H9 (cell line): ENCODE data around the gene CHD6. TPM values are rescaled to one million over a fixed set of nuclear protein-coding genes. Genes with fewer than 3 reads are reported as not detected.

ENCODE experiments used
- DNase-seq: peaks from one replicate; pipeline ENCODE4 v3.0.0-alpha.2; 2017
- H2AFZ ChIP-seq: one replicate; pipeline ENCODE4 v1.6.1; 2013; ENCODE audit warnings: mild to moderate bottlenecking, low read length, control low read depth, moderate library complexity
- H2AK5ac ChIP-seq: 2 replicates; pipeline ENCODE4 v1.6.1; 2013; ENCODE audit warnings: low read length, control low read depth, mixed read lengths; ENCODE audit not compliant: insufficient read length
- H2BK120ac ChIP-seq: one replicate; pipeline ENCODE4 v1.6.1; 2013; ENCODE audit warnings: low read depth, mild to moderate bottlenecking, low read length, control low read depth, inconsistent platforms; ENCODE audit not compliant: poor library complexity, severe bottlenecking
- H2BK12ac ChIP-seq: 2 replicates; pipeline ENCODE4 v1.6.1; 2013; ENCODE audit warnings: low read length, control low read depth, mixed read lengths, low read depth; ENCODE audit not compliant: insufficient read length
- H2BK15ac ChIP-seq: 2 replicates; pipeline ENCODE4 v1.6.1; 2013; ENCODE audit warnings: low read depth, low read length, control low read depth
- H2BK20ac ChIP-seq: one replicate; pipeline ENCODE4 v1.6.1; 2013; ENCODE audit warnings: low read depth, mild to moderate bottlenecking, low read length, control low read depth, inconsistent platforms; ENCODE audit not compliant: poor library complexity, severe bottlenecking
- H2BK5ac ChIP-seq: 2 replicates; pipeline ENCODE4 v1.6.1; 2013; ENCODE audit warnings: low read length, control low read depth, mixed read lengths; ENCODE audit not compliant: insufficient read length
- H3K14ac ChIP-seq: 2 replicates; pipeline ENCODE4 v1.6.1; 2013; ENCODE audit warnings: low read length, control low read depth; ENCODE audit not compliant: insufficient read depth
- H3K18ac ChIP-seq: 2 replicates; pipeline ENCODE4 v1.6.1; 2013; ENCODE audit warnings: low read depth, mild to moderate bottlenecking, mixed read lengths, low read length, control low read depth; ENCODE audit not compliant: insufficient read length
- H3K23ac ChIP-seq: 2 replicates; pipeline ENCODE4 v1.6.1; 2013; ENCODE audit warnings: low read length, control low read depth, mixed read lengths, low read depth; ENCODE audit not compliant: insufficient read length
- H3K23me2 ChIP-seq: 2 replicates; pipeline ENCODE4 v1.6.1; 2013; ENCODE audit warnings: low read depth, mild to moderate bottlenecking, mixed read lengths, low read length, control low read depth; ENCODE audit not compliant: insufficient read length, poor library complexity, severe bottlenecking
- H3K27ac ChIP-seq: 2 replicates; pipeline ENCODE4 v1.5.1; 2013; ENCODE audit warnings: low read length, control low read depth, mixed read lengths, low read depth; ENCODE audit not compliant: insufficient read length
- H3K27me3 ChIP-seq: 2 replicates; pipeline ENCODE4 v1.6.1; 2013; ENCODE audit warnings: low read length, control low read depth, inconsistent platforms; ENCODE audit not compliant: insufficient read depth
- H3K4ac ChIP-seq: 2 replicates; pipeline ENCODE4 v1.6.1; 2013; ENCODE audit warnings: low read depth, mild to moderate bottlenecking, control low read depth, inconsistent platforms, low read length, moderate library complexity
- H3K4me1 ChIP-seq: 2 replicates; pipeline ENCODE4 v1.6.1; 2013; ENCODE audit warnings: low read length, control low read depth, inconsistent platforms; ENCODE audit not compliant: insufficient read depth
- H3K4me2 ChIP-seq: 2 replicates; pipeline ENCODE4 v1.6.1; 2013; ENCODE audit warnings: low read length, control low read depth, mixed read lengths; ENCODE audit not compliant: insufficient read length, insufficient read depth
- H3K56ac ChIP-seq: 2 replicates; pipeline ENCODE4 v1.6.1; 2013; ENCODE audit warnings: low read depth, mild to moderate bottlenecking, mixed read lengths, low read length, control low read depth; ENCODE audit not compliant: insufficient read length
- H3K79me1 ChIP-seq: 2 replicates; pipeline ENCODE4 v1.6.1; 2013; ENCODE audit warnings: low read depth, mild to moderate bottlenecking, moderate library complexity, low read length, control low read depth, inconsistent platforms; ENCODE audit not compliant: insufficient read depth, poor library complexity, severe bottlenecking
- H3K79me2 ChIP-seq: 2 replicates; pipeline ENCODE4 v1.6.1; 2013; ENCODE audit warnings: low read length, control low read depth, inconsistent platforms; ENCODE audit not compliant: insufficient read depth
- H3K9ac ChIP-seq: 2 replicates; pipeline ENCODE4 v1.6.1; 2013; ENCODE audit warnings: low read length, control low read depth, mixed read lengths; ENCODE audit not compliant: insufficient read length; ENCODE audit errors: extremely low read depth
- H3K9me3 ChIP-seq: one replicate; pipeline ENCODE4 v1.6.1; 2013; ENCODE audit warnings: low read depth, low read length, inconsistent platforms; ENCODE audit not compliant: control insufficient read depth
- H3T11ph ChIP-seq: one replicate; pipeline ENCODE4 v1.6.1; 2013; ENCODE audit warnings: mild to moderate bottlenecking, low read length, control low read depth, inconsistent platforms
- H4K20me1 ChIP-seq: one replicate; pipeline ENCODE4 v1.6.1; 2013; ENCODE audit not compliant: control insufficient read depth, insufficient read length, insufficient read depth
- H4K5ac ChIP-seq: 2 replicates; pipeline ENCODE4 v1.6.1; 2013; ENCODE audit warnings: low read depth, mild to moderate bottlenecking, mixed read lengths, low read length, control low read depth; ENCODE audit not compliant: insufficient read length
- H4K8ac ChIP-seq: replicated peaks from 2 replicates; pipeline ENCODE4 v1.6.1; 2013; ENCODE audit warnings: low read length, control low read depth, mixed read lengths, low read depth; ENCODE audit not compliant: insufficient read length
- H4K91ac ChIP-seq: 2 replicates; pipeline ENCODE4 v1.6.1; 2013; ENCODE audit warnings: low read depth, mild to moderate bottlenecking, moderate library complexity, mixed read lengths, low read length, control low read depth; ENCODE audit not compliant: insufficient read length
- H3K27ac Mint-ChIP-seq, 3 experiments: 2 replicates in 2 of 3; 3 replicates in 1 of 3; pipeline ENCODE4 v1.8.0; 2020 to 2021; ENCODE audit warnings: mixed read lengths in 3 of 3, mild to moderate bottlenecking in 1 of 3, moderate library complexity in 1 of 3
- H3K27me3 Mint-ChIP-seq: 2 replicates; pipeline ENCODE4 v1.8.0; 2021; ENCODE audit warnings: low read depth, mild to moderate bottlenecking, moderate library complexity, mixed read lengths
- H3K36me3 Mint-ChIP-seq, 3 experiments: 2 replicates in 2 of 3; 3 replicates in 1 of 3; pipeline ENCODE4 v1.8.0; 2020 to 2021; ENCODE audit warnings: low read depth in 3 of 3, mixed read lengths in 3 of 3; ENCODE audit not compliant: insufficient read depth in 1 of 3
- H3K4me1 Mint-ChIP-seq, 2 experiments: 2 replicates each; pipeline ENCODE4 v1.8.0; 2020; ENCODE audit warnings: mixed read lengths in 2 of 2
- H3K4me3 Mint-ChIP-seq, 2 experiments: 2 replicates in 1 of 2; 3 replicates in 1 of 2; pipeline ENCODE4 v1.8.0; 2020 to 2021; ENCODE audit warnings: mild to moderate bottlenecking in 2 of 2, mixed read lengths in 2 of 2, moderate library complexity in 1 of 2
- H3K9me3 Mint-ChIP-seq, 2 experiments: 2 replicates in 1 of 2; 3 replicates in 1 of 2; pipeline ENCODE4 v1.8.0; 2020; ENCODE audit warnings: mild to moderate bottlenecking in 2 of 2, mixed read lengths in 2 of 2, moderate library complexity in 1 of 2
- WGBS: extraction: QIAGEN DNeasy Blood & Tissue Kit; methylation state at CpG from one replicate; pipeline ENCODE4 v1.1.7; 2013; ENCODE audit warnings: missing lambda C conversion rate, low lambda C conversion rate, mixed read lengths; ENCODE audit not compliant: insufficient read length; ENCODE audit errors: extremely low coverage; 5-methylcytosine and 5-hydroxymethylcytosine counted together
- total RNA-seq: library from RNA; stranded (reverse); gene quantifications from 2 replicates; pipeline ENCODE4 v1.2.1, GENCODE V29; 2021
- TF ChIP-seq, protein P1 (sequence below): fragments of 200-600 bp; sonication (generic); conservative IDR thresholded peaks from 3 replicates; pipeline ENCODE4 v1.8.0; 2021; ENCODE audit warnings: antibody characterized with exemption, mild to moderate bottlenecking

The CHD6 gene
- total RNA-seq, 1 experiment from 2014 or later, result 51.5 TPM

DNA sequence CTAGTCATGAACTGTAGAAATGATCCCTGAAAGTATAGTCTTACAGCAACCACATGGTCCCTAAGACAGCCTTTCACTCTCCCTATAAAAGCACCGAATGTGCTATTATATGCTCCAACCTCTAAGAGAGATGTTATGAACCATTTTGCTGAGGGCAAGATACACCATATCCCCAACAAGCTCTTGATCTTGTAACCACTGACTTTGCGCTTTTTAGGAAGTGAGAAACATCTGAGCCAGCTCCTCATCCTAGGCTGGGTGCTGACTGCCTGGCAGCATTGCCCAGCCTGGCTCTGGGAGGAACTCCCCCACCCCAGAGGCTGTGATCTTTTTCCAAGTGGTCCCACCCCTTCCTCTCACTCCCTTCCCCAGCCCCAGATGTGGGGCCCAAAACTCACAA, 248.5 kb downstream of the CHD6 start:
- no CpG with 5 or more reads among the region's 2 CpGs for WGBS

More for the DNA sequence above, 248.5 kb downstream of the CHD6 start:
- no peak overlapping the region for H4K91ac ChIP-seq
- H2BK20ac ChIP-seq, result no peak overlapping the region
- no peak overlapping the region for H2BK5ac ChIP-seq
- H2BK15ac ChIP-seq, result no peak overlapping the region
- no peak overlapping the region for H3K18ac ChIP-seq
- no peak overlapping the region for H4K8ac ChIP-seq
- H3K56ac ChIP-seq, result no peak overlapping the region
- no peak overlapping the region for H4K5ac ChIP-seq
- no peaks in the 10 kb centered on the region for H3K79me2 ChIP-seq
- H3K4me2 ChIP-seq, result no peak overlapping the region
- H3K23ac ChIP-seq, result no peak overlapping the region
- H3K27me3 ChIP-seq, result peaks cover 19% of the 10 kb centered on the region
- peaks cover 11 to 17% of the 10 kb centered on the region in 2 experiments for H3K4me1 Mint-ChIP-seq
- peaks cover 7 to 16% of the 10 kb centered on the region in 2 experiments for H3K9me3 Mint-ChIP-seq
- no peak overlapping the region for H3T11ph ChIP-seq
- H3K36me3 Mint-ChIP-seq, result peaks cover 0 to 10% (median 5%) of the 10 kb centered on the region in 3 experiments; a peak in 5 of 7 replicates
- H4K20me1 ChIP-seq, result no peaks in the 10 kb centered on the region
- H3K9ac ChIP-seq, result no peak overlapping the region
- H3K27me3 Mint-ChIP-seq, result peaks cover 69% of the 10 kb centered on the region
- H2AFZ ChIP-seq, result no peak overlapping the region
- no peaks in the 10 kb centered on the region for H3K4me1 ChIP-seq
- H3K79me1 ChIP-seq, result no peaks in the 10 kb centered on the region
- peaks cover 4% of the 10 kb centered on the region for H3K9me3 ChIP-seq
- H2AK5ac ChIP-seq, result no peak overlapping the region
- H3K27ac ChIP-seq, result no peak overlapping the region
- no peak overlapping the region for H2BK120ac ChIP-seq
- TF ChIP-seq, protein P1, sequence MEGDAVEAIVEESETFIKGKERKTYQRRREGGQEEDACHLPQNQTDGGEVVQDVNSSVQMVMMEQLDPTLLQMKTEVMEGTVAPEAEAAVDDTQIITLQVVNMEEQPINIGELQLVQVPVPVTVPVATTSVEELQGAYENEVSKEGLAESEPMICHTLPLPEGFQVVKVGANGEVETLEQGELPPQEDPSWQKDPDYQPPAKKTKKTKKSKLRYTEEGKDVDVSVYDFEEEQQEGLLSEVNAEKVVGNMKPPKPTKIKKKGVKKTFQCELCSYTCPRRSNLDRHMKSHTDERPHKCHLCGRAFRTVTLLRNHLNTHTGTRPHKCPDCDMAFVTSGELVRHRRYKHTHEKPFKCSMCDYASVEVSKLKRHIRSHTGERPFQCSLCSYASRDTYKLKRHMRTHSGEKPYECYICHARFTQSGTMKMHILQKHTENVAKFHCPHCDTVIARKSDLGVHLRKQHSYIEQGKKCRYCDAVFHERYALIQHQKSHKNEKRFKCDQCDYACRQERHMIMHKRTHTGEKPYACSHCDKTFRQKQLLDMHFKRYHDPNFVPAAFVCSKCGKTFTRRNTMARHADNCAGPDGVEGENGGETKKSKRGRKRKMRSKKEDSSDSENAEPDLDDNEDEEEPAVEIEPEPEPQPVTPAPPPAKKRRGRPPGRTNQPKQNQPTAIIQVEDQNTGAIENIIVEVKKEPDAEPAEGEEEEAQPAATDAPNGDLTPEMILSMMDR, result no peak
- no peak overlapping the region for H3K4me3 Mint-ChIP-seq
- H3K14ac ChIP-seq, result no peak overlapping the region
- no peak overlapping the region for H3K27ac Mint-ChIP-seq
- no peak overlapping the region for H2BK12ac ChIP-seq
- peaks cover 3% of the 10 kb centered on the region for H3K23me2 ChIP-seq
- no peak overlapping the region for H3K4ac ChIP-seq
- no peak for DNase-seq
